GM21825 (cell line): ENCODE data around the gene TSPEAR.
"Not testable (repeated sequence)": the region's sequence is repeated elsewhere in the genome, so short reads cannot be mapped to it uniquely, and the experiment has no call there.

Experiments
- ATAC-seq: cut with Tn5 transposase; IDR thresholded peaks from one replicate; pipeline ENCODE4 v1.9.1; 2021; ENCODE audit warnings: mild to moderate bottlenecking, moderate library complexity; ENCODE audit not compliant: unreplicated experiment

TSPEAR gene

DNA sequence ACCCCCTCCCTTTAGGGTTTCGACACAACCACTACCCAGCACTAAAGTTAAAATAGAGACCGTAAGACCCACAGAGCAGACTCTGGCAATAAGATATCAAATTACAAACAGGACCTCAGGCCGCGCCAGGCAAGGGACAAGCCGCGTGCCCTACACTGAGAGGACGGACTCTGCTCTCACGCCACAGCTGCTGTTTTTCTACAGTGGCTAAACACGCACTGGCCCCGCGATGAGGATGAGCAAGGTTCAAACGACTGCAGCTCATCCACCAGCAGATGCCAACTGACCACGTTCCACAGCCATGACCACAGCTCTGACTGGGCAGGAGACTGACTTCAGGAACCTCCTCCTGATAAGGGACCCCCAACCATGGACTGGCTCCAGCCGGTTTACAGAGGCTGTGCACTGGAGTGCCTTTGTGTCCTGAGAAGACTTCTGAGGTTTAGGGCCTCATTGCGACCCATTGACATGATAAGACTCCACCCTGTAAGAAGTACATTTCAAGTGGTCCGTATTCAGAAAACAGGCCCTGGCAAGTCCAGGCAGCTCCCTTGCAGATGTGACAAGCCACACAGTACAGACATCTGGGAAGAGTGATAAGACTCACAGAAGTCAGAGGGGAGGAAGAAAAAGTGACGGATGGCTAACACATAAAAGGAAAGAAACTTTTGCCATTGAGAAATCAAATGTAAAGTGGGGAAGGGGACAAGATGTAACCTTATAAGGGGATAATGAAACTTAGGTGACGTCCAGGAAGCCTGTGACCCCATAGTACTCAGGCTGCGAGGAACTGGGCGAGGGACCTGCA lies 117.6 kb downstream of the TSPEAR start:
- ATAC-seq, result no peak

DNA sequence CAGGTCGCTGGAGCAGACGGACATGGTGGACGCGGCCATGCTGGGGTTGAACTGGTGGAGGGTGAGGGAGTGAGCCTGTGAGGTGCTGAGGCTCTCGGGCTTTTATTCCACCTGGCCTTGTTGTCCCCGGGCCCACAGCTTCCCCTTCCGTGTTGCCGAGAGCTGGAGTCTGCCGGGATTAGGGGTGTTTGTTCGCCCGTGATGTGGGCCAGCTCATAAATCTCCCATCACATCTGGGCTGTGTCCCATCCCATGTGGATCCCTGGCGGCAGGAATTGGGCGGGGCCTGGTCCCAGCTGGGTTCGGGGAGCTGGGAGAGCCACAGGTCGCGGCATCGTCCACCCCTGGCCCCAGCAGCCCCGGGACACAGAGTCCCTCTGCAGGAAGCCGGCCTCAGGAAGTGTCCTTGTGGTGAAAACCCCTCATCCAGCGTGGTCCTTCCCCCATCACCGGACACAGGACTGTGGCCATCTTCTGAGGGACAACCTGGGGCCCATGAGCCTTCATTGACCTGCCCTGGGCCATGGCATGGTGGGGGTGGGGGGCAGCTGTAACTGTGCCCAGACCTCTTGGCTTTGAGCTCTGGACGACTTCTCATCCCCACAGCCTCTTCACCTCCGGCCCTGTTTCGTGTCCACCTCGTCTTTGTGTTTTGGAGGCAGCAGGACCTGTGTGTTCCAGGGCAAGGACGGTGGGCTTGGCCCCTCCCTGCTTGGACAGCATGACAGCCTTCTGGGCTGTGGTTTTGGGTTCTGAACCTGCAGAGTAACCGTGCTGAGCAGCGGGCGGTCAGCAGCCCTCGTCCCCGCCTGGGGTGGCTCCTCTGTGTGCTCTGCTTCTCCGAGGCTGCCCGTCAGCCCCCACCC lies 118.7 kb downstream of the TSPEAR start, which contains the start of gene KRTAP10-6:
TSS of gene KRTAP10-6 (minus strand) at position 60 of the 866 bp plus-strand sequence. CDS start at position 39, 21 bp downstream.
- ATAC-seq, result no peak

DNA sequence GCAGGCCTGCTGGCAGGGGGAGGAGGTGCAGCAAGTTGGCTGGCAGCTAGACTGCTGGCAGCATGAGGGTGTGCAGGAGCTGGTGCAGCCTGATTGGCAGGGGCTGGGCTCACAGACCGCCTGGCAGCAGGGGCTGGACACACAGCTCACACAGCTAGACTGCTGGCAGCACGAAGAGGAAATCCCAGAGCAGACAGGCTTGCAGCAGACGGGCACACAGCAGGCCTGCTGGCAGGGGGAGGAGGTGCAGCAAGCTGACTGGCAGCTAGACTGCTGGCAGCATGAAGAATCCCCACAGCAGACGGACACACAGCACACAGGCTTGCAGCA lies 119.6 kb downstream of the TSPEAR start:
- not testable (repeated sequence) for ATAC-seq

DNA sequence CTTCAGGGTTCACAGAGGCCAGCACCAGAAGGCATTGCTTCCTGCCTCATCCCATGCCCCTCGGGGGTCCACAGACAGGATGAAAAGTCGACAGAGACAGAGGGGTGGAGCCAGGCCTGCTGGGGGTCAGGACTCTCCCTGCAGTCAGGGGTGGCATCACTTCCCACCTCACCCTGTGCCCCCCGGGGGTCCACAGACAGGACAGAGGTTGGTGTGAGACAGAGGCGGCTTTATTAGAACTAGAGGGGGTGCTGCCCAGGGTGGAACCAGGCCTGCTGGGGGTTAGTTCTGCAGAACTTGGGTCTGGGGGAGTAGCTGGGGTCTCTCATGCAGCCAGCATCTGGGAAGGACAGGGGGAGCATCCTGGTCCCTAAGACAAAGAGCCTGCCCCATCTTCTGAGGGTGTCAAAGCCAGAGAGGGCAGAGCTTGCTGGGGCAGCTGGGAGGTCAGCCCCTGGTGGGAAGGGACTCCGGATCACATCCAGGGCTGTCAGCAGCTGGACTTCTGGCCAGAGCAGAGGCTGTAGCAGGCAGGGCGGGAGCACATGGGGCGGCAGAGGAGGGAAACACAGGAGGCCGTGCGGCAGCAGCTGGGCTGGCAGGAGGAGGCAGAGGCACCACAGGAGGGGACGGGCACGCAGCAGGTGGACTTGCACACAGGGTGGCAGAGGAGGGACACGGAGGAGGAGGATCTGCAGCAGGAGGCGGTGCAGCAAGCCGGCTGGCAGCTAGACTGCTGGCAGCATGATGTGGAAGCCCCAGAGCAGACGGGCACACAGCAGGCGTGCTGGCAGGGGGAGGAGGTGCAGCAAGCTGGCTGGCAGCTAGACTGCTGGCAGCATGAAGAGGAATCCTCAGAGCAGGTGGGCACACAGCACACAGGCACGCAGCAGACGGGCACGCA lies 120.2 kb downstream of the TSPEAR start:
- ATAC-seq, result not testable (repeated sequence)

DNA sequence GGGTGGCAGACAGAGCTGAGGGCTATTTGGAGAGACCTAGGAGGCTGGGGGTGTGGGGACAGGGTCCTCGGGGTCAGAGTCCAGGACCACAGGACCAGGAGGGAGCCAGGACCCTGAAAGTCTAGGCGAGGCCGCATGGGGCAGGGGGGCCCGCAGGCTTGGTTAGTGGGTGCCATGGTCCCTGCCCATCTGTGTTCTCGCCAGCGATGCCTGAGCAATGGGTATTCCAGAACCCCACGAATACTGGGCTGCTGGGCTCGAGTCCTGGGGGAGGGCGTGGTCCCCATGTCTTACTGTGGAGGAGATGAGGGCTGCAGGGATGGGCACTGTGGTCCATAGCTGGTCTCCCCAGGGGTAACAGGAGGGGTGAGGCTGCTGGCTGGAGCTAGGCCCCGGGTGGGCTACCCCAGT lies 121.1 kb downstream of the TSPEAR start:
- no peak for ATAC-seq

DNA sequence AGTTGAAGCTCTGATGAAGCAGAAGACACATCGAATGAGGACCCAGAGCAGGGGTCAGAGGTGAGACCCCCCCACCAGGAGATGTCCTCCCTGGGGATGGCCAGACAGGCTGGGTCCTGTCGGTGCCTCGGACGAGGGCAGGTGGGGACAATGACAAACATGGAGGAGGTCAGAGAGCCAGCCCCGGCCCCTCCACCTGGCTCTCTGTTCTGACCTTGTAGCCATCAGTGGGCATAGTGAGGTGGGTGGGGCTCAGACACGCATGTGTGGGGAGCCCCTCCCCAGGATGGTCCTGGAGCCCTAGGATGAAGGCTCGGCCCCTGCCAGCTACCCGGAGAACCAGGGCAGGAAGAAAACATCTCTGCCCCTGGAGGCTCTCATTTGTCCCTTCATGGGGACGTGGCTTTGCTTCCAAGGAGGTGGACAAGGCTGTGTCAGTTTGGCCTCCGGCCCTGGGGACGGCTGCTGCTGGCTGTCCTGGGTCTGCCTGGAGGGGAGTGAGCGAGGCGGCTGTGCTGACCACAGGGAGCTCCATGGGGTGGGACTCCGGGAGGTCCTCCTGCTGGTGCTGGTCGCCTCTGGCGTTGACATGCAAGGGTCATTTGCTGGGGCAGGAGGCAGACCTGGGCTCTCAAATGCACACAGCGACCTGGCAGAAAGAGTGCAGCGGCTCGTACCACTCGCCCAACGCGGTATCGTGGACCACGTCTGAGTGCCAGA lies 121.6 kb downstream of the TSPEAR start:
- no peak for ATAC-seq

DNA sequence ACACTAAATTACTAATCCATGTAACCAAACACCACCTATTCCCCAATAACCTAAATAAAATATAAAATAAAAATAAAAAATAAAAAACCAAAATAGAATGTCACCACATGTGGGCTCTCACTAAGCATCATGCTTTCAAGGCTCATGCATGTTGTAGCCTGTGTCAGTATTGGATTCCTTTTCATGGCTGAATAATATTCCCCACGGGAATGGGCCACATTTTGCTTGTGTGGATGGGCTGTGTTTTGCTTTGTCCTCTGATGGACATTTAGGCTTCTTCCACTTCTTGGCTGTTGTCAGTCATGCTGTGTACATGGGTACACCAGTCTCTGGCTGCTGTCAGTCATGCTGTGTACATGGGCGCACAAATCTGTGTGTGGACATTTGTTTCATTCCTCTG lies 122.3 kb downstream of the TSPEAR start:
- ATAC-seq, result no peak

DNA sequence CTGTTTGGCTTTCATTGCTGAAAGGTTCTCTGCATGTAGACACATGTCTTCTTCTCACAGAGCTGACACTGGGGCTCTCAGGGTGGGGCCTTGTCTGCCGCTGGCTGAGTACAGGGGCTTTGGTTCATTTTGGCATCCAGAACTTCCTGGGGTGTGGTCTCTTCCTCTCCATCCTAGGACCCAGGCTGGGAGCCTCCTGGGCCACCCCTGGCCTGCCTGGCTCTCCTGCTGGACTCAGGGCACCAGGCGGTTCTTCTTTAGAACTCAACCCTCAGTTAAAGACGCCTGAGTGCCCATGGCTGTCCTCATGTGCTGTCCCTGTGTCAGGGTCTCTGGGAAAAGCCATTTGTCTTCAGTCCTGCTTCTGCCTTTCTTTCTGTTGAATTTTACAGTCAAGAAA lies 125.5 kb downstream of the TSPEAR start:
- no peak for ATAC-seq

DNA sequence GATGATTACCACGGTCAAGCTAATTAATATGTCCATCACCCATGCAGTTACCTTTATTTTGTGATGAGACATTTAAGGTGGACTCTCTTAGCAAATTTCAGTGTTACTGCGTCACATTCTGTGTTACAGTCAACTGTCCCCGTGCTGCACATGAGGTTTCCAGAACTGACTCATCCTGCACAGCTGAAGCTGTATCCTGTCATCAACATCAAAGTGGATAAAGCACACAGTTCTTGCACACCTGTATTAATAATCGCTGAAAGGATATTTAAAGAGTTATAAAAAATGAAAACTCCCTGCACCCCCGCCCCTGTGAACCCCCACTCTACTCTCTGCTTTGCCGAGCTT lies 127.6 kb downstream of the TSPEAR start:
- no peak for ATAC-seq

DNA sequence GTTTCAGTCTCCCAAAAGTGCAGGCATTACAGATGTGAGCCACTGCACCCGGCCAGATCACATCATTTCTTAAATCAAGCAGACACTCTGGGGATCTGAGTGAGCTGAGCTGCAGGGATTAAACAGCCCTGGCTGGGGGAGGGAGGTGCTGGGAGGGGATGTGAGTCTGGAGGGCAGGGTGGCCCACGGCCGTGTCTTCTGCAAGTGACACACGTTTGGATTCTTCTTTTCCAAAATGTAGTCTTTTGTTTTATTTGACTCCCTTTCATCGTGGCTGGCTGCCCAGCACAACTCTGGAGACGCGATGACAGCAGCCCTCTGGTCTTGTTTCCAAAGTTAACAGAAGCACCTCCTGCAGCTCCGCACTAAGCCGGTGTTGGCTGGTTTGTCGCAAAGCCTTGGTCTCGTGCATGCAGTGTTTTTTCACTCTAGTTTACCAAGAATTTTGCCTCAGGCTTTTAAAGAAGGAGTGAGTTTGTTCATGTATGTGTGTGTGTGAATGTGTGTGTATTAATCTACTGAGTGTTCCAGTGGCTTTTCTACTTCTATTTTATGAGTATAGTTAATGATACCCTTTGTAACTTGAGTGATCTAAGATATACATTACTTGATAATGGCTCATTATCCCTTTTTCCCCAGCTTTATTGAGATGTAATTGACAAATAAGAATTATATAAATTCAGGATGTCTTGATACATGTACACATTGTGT lies 128.1 kb downstream of the TSPEAR start:
- ATAC-seq, result no peak

DNA sequence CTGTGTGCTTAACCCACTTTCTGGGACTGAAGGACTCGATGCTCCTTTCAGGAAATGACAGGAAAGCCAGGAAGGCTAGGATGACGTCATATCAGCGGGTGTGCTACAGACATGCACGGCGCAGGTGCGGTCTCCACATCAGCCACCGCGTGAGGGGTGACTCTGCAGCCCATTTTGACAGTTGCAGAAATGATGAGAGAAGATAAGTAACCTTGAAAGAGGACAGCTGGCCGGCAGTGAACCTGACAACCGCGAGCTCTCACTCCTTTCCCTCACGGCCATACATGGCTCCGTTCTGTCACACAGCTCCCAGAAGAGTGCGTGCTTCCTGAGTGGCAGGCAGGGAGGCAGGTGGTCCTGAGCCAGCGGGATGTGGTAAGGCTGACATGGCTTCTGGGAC lies 129.3 kb downstream of the TSPEAR start:
- no peak for ATAC-seq

DNA sequence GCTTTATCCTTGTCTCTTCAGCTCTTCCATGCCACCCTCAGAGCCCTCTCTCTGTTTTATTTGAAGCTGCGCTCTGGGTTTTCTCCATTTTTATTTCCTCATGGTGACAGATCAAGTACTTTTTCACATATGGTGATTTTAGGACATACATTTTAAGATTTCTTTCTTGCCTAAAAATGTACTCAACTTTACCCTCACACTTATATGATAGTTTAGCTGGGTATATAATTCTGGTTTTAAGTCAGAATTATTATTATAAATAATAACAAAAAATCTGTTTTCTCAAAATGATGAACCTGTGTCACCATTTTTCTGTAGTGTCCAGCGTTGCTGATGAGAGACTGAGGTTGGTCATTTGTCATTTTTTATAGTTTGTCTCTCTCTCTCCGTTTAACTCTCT lies 130.2 kb downstream of the TSPEAR start:
- ATAC-seq, result no peak

DNA sequence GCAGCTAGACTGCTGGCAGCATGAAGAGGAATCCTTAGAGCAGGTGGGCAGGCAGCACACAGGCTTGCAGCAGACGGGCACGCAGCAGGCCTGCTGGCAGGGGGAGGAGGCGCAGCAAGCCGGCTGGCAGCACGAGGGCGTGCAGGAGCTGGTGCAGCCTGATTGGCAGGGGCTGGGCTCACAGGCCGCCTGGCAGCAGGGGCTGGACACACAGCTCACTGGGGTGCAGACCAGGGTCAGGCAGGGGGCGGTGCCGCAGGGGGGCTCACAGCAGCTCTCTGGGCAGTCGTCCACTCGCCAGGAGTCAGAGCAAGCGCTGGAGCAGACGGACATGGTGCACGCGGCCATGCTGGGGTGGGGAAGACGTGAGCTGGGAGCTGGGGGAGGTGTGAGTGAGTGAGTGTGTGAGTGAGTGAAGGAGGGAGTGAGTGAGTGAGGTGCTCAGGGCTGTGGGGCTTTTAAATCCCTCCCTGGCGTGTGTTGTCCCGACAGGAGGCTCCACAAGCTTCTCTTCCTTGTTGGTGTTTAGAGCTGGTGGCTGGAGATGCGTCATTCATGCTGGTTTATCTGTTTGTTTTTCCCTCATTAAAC lies 131.0 kb downstream of the TSPEAR start, which contains the start of gene KRTAP10-5:
TSS of gene KRTAP10-5 (minus strand) at position 374 of the 591 bp plus-strand sequence. CDS start at position 348, 26 bp downstream.
- not testable (repeated sequence) for ATAC-seq

DNA sequence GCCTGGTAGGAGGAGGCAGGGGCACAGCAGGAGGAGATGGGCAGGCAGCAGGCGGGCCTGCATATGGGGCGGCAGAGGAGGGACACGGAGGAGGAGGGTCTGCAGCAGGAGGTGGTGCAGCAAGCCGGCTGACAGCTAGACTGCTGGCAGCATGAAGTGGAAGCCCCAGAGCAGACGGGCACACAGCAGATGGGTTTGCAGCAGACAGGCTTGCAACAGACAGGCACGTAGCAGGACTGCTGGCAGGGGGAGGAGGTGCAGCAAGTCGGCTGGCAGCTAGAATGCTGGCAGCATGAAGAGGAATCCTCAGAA lies 131.6 kb downstream of the TSPEAR start:
- ATAC-seq, result no peak

DNA sequence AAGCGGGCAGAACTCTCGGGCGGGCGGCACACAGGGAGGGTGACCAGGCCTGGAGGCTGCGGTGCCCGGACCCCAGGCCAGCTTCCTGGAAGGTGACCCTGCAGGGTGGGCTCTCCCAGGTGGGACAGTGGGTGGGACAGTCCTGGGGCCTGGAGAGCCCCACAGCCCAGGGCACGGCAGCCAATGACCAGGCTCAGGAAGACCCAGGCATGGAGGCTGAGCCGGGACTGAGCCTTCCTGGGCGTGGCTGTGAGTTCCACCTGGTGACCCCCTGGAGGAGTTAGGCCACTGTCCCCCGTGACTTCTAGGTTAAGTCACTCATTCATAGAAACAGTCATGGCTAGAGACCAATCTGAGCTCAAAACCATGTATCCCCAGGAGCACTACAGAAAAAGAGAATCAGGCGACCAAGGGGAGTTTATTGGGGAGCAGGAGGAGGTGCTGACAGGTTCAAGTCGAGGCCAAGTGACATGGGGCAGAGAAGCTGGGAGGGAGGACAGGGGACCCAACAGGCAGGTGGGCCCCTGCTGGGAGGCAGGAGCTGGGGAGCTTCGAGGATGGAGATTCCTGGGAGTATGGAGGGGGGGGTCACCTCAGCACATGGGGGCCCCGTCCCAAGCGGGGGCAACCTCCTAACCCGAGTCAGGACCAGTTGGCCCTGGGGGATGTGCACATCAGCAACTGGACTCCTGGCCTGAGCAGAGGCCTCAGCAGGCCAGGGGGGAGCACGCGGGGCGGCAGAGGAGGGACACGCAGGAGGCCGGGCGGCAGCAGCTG lies 132.1 kb downstream of the TSPEAR start:
- no peak for ATAC-seq

DNA sequence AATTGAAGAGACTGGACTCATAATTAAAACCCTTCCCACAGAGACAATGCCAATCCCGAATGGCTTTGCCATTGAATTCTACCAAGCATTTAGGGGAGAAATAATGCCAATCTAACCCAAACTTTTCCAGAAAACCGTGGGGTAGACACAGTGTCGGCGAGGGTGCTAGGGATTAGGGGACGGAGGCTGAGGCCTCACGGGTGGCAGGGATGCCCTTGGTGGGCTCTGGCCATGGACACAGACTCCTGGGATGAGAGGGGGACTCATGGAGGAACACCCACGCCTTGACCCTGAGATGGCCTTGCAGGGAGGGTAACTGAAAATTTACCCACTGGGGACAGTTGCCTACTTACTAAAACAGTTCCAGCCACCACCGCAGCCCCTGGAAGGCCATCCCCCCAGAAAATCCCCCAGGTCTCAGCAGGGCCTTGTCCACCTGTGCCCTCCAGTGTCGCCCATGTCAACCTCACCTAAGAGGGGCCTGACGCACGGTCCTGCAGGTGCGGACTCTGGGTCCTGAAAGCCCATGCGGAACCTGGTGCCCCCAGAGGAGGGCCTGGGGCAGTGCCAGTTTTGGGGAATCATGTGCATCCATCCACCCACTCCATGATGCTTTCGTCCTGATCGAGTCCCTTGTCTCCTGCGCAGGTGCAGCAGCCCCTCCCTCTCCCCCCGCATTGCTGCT lies 132.9 kb downstream of the TSPEAR start:
- no peak for ATAC-seq

DNA sequence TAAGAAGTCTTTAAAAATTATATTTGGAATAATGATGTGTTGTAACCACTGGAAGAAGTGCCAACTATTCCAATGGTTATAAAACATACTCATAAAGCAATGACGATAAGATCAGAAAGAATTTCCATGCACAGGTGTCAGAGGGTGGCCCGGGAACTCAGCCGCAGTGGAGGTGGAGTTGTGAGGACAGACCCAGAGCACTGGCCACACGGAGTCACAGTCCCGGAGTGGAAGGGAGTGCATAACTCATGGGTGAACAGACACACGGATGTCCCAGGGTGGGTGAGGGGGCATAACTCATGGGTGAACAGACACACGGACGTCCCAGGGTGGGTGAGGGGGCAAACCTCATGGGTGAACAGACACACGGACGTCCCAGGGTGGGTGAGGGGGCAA lies 135.3 kb downstream of the TSPEAR start:
- no peak for ATAC-seq
